ENCODE data around the gene LZTR1.
"Not testable (repeated sequence)": the region's sequence is repeated elsewhere in the genome, so short reads cannot be mapped to it uniquely, and the experiment has no call there.

The LZTR1 gene

GRCh38 chr22:20981787-20982562 lies at the start of gene LZTR1:
TSS of gene LZTR1 (plus strand) at chr22:20982297. CDS start at chr22:20982372, 75 bp downstream.
- peak; percentile 89 for DNase-seq

GRCh38 chr22:20933910-20934309 lies 48.2 kb upstream of the LZTR1 start:
- DNase-seq = no peak

- DNase-seq = not testable (repeated sequence)
Measured at GRCh38 chr22:20935049-20935448, 47.0 kb upstream of the LZTR1 start.

- DNase-seq = not testable (repeated sequence)
Measured at GRCh38 chr22:20935780-20936539, 46.1 kb upstream of the LZTR1 start.

GRCh38 chr22:20937031-20937793 lies 44.9 kb upstream of the LZTR1 start:
- DNase-seq = no peak

- no peak for DNase-seq
Measured at GRCh38 chr22:20937794-20938671, 44.1 kb upstream of the LZTR1 start.

GRCh38 chr22:20939457-20940185 lies 42.5 kb upstream of the LZTR1 start:
- DNase-seq = not testable (repeated sequence)

- no peak for DNase-seq
Measured at GRCh38 chr22:20940186-20940651, 41.9 kb upstream of the LZTR1 start.

- no peak for DNase-seq
Measured at GRCh38 chr22:20940904-20941385, 41.2 kb upstream of the LZTR1 start.

- not testable (repeated sequence) for DNase-seq
Measured at GRCh38 chr22:20942203-20942902, 39.7 kb upstream of the LZTR1 start.

- DNase-seq = no peak
Measured at GRCh38 chr22:20943104-20943933, 38.8 kb upstream of the LZTR1 start.

- no peak for DNase-seq
Measured at GRCh38 chr22:20944042-20944441, 38.1 kb upstream of the LZTR1 start.

GRCh38 chr22:20945578-20945934 lies 36.5 kb upstream of the LZTR1 start:
- DNase-seq = no peak

GRCh38 chr22:20946080-20946986 lies 35.8 kb upstream of the LZTR1 start:
- no peak for DNase-seq

GRCh38 chr22:20946991-20947390 lies 35.1 kb upstream of the LZTR1 start:
- DNase-seq = no peak

GRCh38 chr22:20948450-20948849 lies 33.6 kb upstream of the LZTR1 start:
- no peak for DNase-seq

- DNase-seq = no peak
Measured at GRCh38 chr22:20948989-20949388, 33.1 kb upstream of the LZTR1 start.

- no peak for DNase-seq
Measured at GRCh38 chr22:20949698-20950183, 32.4 kb upstream of the LZTR1 start.
